GM06990 (cell line): ENCODE data around the gene PIKFYVE.
A peak's percentile ranks its signal among the peaks of the same experiment; 100 is the strongest.

Experiments
- DNase-seq: peaks from one replicate; pipeline ENCODE4 v3.0.0-alpha.2; 2011; ENCODE audit not compliant: insufficient read length; ENCODE audit errors: extremely low read depth
- H3K27me3 ChIP-seq: replicated peaks from 2 replicates; pipeline ENCODE4 v1.6.0; 2011; ENCODE audit warnings: low read length; ENCODE audit not compliant: control insufficient read depth, insufficient read depth
- H3K36me3 ChIP-seq: 2 replicates; pipeline ENCODE4 v1.5.1; 2011; ENCODE audit warnings: low read length; ENCODE audit not compliant: control insufficient read depth, insufficient read depth
- H3K4me3 ChIP-seq: replicated peaks from 2 replicates; pipeline ENCODE4 v1.5.1; 2011; ENCODE audit warnings: low read depth, mild to moderate bottlenecking, control low read depth, low read length
- CTCF ChIP-seq: IDR thresholded peaks from 2 replicates; pipeline ENCODE4 v1.5.1; 2011; ENCODE audit warnings: low read length, control low read depth, mild to moderate bottlenecking, inconsistent platforms; ENCODE audit not compliant: insufficient read depth, poor library complexity, severe bottlenecking

Gene PIKFYVE

GRCh38 chr2:208356846-208357574 lies 91.0 kb downstream of the PIKFYVE start:
- no peak for TF ChIP-seq CTCF
- H3K4me3 ChIP-seq, result no peak overlapping the region
- peaks cover 8% of the 10 kb centered on the region for H3K36me3 ChIP-seq
- DNase-seq, result no peak
- H3K27me3 ChIP-seq, result no peaks in the 10 kb centered on the region

- no peak for DNase-seq
- Histone ChIP-seq H3K27me3 (no peaks in the 10 kb centered on the region), H3K36me3 (peaks cover 8% of the 10 kb centered on the region), H3K4me3 (no peak overlapping the region)
- TF ChIP-seq CTCF, result no peak
These were observed 92.9 kb downstream of the PIKFYVE start for GRCh38 chr2:208358758-208359631.

- peak; percentile 12 for DNase-seq
- Histone ChIP-seq H3K4me3 (no peak overlapping the region), H3K36me3 (peaks cover 8% of the 10 kb centered on the region), H3K27me3 (no peaks in the 10 kb centered on the region)
- TF ChIP-seq CTCF, result no peak
These were observed 93.6 kb downstream of the PIKFYVE start for GRCh38 chr2:208359632-208359986.

- peak; percentile 20 for DNase-seq
- peaks cover 5% of the 10 kb centered on the region for H3K36me3 ChIP-seq
- no peak overlapping the region for H3K4me3 ChIP-seq
- no peak for TF ChIP-seq CTCF
- H3K27me3 ChIP-seq, result no peaks in the 10 kb centered on the region
These were observed 94.4 kb downstream of the PIKFYVE start for GRCh38 chr2:208360259-208361076.

- no peak overlapping the region for H3K4me3 ChIP-seq
- TF ChIP-seq CTCF, result no peak
- H3K36me3 ChIP-seq, result peaks cover 5% of the 10 kb centered on the region
- peak; percentile 29 for DNase-seq
- H3K27me3 ChIP-seq, result no peaks in the 10 kb centered on the region
These were observed 95.0 kb downstream of the PIKFYVE start for GRCh38 chr2:208361077-208361441.
